ENCODE data around the gene TRPM4.
"Not testable (repeated sequence)": the region's sequence is repeated elsewhere in the genome, so short reads cannot be mapped to it uniquely, and the experiment has no call there.

The TRPM4 gene

DNA sequence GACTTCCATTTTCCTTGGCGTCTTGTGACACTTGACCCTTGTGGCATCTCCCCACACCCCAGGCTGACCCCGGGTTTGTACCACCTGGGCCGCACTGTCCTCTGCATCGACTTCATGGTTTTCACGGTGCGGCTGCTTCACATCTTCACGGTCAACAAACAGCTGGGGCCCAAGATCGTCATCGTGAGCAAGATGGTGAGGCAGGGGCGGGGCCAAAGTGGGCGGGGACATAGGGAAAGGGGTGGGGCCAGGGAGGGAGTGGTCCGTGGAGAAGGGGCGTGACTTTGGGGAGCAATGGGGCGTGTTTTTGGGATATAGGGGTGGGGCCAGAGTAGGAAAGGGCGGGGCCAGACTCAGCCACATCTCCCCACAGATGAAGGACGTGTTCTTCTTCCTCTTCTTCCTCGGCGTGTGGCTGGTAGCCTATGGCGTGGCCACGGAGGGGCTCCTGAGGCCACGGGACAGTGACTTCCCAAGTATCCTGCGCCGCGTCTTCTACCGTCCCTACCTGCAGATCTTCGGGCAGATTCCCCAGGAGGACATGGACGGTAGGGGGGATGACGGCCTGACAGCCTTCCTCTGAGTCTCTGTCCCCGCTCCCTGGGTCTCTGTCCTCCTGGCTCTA is 42.8 kb downstream of the TRPM4 start:
- no peak overlapping the region for H3K27ac Mint-ChIP-seq
- no peak for ATAC-seq (replicated peaks)
- H3K27me3 Mint-ChIP-seq, result no peaks in the 10 kb centered on the region
- H3K9me3 Mint-ChIP-seq, result peaks cover 3% of the 10 kb centered on the region in 2 donors
- no peak for DNase-seq
- peaks cover 5 to 13% of the 10 kb centered on the region in 2 donors for H3K4me1 Mint-ChIP-seq
- peaks cover 2 to 4% of the 10 kb centered on the region in 2 donors for H3K36me3 Mint-ChIP-seq
- H3K4me3 Mint-ChIP-seq, result no peak overlapping the region

DNA sequence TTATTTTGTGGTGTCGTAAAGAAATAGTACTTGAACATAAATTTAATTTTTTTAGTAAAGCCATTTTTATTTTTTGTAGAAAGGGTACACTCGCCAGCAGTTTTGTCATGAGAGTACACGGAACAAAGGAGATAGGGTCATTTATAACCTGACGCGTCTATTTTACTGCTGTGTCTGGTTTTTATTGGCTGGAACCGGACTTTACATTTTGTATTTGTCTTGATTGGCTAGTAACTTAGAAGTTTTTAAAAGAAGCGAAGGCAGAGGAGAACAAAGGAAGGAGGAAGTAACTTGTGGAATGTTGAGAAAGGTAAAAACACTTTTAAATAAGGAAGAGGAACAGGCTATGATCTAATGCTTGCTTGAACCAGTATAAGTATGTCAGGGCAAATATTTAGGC is 43.5 kb downstream of the TRPM4 start:
- Mint-ChIP-seq H3K9me3 (peaks cover 3% of the 10 kb centered on the region in 2 donors), H3K4me3 (no peak overlapping the region), H3K36me3 (peaks cover 2 to 4% of the 10 kb centered on the region in 2 donors)

DNA sequence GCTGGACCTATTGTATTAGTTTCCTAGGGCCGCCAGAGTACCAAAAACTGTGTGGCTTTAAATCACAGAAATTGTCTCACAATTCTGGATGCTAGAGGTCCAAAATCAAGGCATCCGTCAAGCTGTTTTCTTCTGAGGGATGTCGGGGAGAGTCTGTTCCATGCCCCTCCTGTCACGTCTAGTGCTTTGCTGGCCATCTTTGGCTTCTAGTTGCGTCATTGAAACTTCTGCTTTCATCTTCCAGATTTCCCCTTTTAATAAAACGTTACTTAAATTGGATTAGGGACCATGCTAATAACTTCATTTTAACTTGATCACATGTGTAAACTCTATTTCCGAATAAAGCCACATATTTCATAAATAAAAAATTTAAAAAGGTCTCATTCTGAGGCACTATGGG is 47.5 kb downstream of the TRPM4 start:
- peaks cover 2 to 4% of the 10 kb centered on the region in 2 donors for H3K36me3 Mint-ChIP-seq

More for the DNA sequence above, 43.5 kb downstream of the TRPM4 start:
- no peaks in the 10 kb centered on the region for H3K27me3 Mint-ChIP-seq
- no peak for DNase-seq
- peaks cover 5 to 13% of the 10 kb centered on the region in 2 donors for H3K4me1 Mint-ChIP-seq
- no peak for ATAC-seq (replicated peaks)
- H3K27ac Mint-ChIP-seq, result no peak overlapping the region

DNA sequence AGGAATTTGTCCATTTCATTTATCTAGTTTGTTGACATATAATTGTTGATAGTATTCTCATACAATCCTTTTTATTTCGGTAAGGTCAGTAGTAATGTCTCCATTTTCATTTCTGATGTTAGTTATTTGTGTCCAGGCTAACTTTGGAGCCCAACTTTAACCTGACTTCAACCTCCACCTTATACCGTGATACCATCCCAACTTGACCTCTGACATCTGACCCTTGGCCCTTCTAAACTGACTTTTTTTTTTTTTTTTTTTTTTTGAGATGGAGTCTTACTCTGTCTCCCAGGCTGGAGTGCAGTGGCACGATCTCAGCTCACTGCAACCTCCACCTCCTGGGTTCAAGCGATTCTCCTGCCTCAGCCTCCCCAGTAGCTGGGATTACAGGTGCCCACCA is 51.9 kb downstream of the TRPM4 start:
- H3K4me3 Mint-ChIP-seq; ATAC-seq (replicated peaks); H3K36me3 Mint-ChIP-seq; DNase-seq; H3K27me3 Mint-ChIP-seq; H3K9me3 Mint-ChIP-seq: not testable (repeated sequence)
- Mint-ChIP-seq H3K4me1 (peaks cover 25 to 64% of the 10 kb centered on the region in 2 donors), H3K27ac (peak overlapping the region; percentile 89)

More for the DNA sequence above, 47.5 kb downstream of the TRPM4 start:
- Mint-ChIP-seq H3K4me3 (no peak overlapping the region), H3K4me1 (peaks cover 14 to 45% of the 10 kb centered on the region in 2 donors), H3K27ac (peak overlapping the region; percentile 89), H3K27me3 (no peaks in the 10 kb centered on the region), H3K9me3 (peaks cover 3% of the 10 kb centered on the region in 2 donors)
- peak; percentile 64 to 69 for ATAC-seq (replicated peaks)
- no peak for DNase-seq

DNA sequence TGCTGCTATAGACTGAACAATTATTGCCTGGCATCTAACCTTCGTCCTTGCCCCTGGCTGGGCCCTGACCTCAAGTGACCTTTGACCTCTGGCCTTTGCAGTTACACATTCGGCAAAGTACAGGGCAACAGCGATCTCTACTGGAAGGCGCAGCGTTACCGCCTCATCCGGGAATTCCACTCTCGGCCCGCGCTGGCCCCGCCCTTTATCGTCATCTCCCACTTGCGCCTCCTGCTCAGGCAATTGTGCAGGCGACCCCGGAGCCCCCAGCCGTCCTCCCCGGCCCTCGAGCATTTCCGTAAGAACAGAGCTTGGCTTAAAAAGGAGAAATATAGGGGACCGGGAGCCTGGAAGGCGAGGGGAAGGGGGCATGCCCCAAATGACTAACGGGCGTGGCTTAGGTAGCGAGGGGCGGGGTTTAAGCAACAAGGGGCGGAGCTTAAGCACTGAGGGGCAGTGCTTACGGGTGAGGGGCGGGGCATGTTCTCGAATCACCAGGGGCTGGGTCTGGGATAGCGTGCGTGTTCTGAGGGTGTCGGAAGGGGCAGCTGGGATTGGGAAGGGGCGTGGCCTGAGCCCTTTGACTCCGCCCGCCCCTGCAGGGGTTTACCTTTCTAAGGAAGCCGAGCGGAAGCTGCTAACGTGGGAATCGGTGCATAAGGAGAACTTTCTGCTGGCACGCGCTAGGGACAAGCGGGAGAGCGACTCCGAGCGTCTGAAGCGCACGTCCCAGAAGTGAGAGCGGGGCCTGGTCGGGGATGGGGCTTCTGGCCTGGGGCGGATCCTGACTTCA is 52.7 kb downstream of the TRPM4 start:
- Mint-ChIP-seq H3K4me1 (peaks cover 26 to 68% of the 10 kb centered on the region in 2 donors), H3K4me3 (peak overlapping the region; percentile 77 to 81), H3K36me3 (peaks cover 3 to 7% of the 10 kb centered on the region in 2 donors), H3K27ac (peak overlapping the region; percentile 89), H3K27me3 (no peaks in the 10 kb centered on the region), H3K9me3 (peaks cover 0 to 2% of the 10 kb centered on the region in 2 donors)
- ATAC-seq (replicated peaks), result peak; percentile 64 to 76
- peak; percentile 32 for DNase-seq

DNA sequence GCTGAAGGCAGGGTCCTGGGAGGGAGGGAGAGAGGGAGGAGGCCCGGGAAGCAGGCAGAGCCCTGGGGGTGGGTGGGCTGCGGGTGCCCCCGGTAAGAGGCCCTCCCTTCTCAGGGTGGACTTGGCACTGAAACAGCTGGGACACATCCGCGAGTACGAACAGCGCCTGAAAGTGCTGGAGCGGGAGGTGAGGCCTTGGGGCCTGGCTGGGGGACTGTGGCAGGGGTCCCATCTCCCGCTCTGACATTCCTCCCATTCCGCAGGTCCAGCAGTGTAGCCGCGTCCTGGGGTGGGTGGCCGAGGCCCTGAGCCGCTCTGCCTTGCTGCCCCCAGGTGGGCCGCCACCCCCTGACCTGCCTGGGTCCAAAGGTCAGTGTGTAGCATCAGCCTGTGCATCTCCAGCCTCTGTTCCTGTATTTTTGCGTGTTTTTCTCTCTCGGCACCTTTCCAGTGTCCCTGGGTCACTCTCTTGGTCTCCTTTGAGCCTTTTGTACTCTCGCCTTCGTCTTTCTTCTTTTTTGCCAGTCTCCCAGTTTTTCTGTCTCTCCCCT is 53.4 kb downstream of the TRPM4 start:
- no peak for DNase-seq
- Mint-ChIP-seq H3K9me3 (peaks cover 0 to 2% of the 10 kb centered on the region in 2 donors), H3K27ac (peak overlapping the region; percentile 89), H3K36me3 (peaks cover 3 to 7% of the 10 kb centered on the region in 2 donors), H3K4me1 (peaks cover 26 to 68% of the 10 kb centered on the region in 2 donors), H3K27me3 (no peaks in the 10 kb centered on the region), H3K4me3 (peak overlapping the region; percentile 56 to 81)
- no peak for ATAC-seq (replicated peaks)

DNA sequence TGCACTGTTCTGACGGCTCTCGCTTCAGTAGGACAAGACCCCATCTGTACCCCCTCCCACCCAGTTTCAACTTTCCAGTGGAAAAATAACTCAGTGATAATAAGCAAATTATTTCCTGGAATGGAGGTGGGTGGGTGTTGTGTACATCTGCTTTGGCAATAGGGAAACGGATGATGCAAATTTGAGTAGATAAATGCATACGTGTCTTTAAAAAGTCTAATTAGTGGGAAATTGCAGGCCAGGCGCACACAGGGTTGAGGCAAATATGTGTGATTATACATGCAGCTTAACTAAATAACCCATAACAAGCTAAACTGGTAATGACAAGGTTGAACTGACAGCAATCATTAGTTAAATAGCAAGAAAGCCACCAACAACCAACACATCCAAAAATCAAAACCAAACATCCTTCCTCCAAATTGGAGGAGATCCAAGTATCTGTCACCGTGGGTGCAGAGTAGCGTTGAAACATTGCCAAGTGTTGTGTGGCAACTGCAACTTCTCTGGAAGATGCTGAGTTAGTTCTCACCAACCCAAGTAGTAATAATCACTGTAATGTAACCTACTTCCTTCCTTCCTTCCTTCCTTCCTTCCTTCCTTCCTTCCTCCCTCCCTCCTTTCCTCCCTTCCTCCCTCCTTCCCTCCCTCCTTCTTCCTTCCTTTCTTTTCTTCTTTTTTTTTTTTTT is 54.6 kb downstream of the TRPM4 start:
- DNase-seq (no peak), ATAC-seq (replicated peaks) (peak; percentile 24 to 39)
- peak overlapping the region; percentile 47 for H3K27ac Mint-ChIP-seq
- H3K36me3 Mint-ChIP-seq, result peaks cover 3 to 7% of the 10 kb centered on the region in 2 donors
- peaks cover 25 to 65% of the 10 kb centered on the region in 2 donors for H3K4me1 Mint-ChIP-seq
- H3K4me3 Mint-ChIP-seq, result peak overlapping the region; percentile 9 to 72
- no peaks in the 10 kb centered on the region for H3K27me3 Mint-ChIP-seq
- H3K9me3 Mint-ChIP-seq, result peaks cover 0 to 2% of the 10 kb centered on the region in 2 donors

DNA sequence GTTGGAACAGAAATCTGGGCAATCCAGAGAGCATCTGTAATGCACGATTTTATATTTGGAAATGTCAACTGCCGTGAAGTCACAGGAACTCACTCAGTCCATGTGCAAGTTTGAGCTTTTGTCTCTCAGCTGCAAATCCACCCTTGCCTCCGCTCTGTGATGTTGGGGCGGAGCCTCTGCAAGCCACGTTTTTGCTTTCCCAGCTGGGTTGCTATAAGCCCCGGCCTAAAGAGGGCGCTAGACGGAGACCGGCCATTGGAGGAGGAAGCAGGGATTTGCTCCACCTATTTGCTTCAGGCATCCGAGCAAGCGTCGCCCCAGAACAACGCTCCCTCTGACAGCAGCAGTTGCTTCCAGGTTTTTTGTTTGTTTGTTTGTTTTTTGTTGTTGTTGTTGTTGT is 56.2 kb downstream of the TRPM4 start:
- peaks cover 0 to 2% of the 10 kb centered on the region in 2 donors for H3K9me3 Mint-ChIP-seq
- H3K36me3 Mint-ChIP-seq, result peaks cover 3 to 7% of the 10 kb centered on the region in 2 donors
- H3K27ac Mint-ChIP-seq, result no peak overlapping the region
- H3K27me3 Mint-ChIP-seq, result no peaks in the 10 kb centered on the region
- no peak for ATAC-seq (replicated peaks)
- DNase-seq, result no peak
- H3K4me1 Mint-ChIP-seq, result peaks cover 21 to 48% of the 10 kb centered on the region in 2 donors
- no peak overlapping the region for H3K4me3 Mint-ChIP-seq

DNA sequence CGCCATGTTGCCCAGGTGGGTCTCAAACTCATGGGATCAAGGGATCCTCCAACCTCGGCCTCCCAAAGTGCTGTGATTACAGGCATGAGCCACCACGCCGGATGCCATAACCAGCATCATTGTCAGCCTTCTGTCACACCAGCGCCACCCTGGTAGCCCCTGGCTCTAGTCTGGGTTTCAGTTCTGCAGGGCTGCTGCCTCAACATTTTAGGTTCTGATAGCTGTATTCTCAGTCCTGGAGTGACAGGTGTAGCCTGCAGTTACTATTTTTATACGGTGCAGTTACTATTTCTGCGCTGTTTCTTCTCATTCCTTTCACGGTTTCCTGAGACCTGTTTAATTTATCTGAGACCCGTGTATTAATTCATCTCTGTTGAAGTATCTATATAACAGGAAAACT is 57.1 kb downstream of the TRPM4 start:
- H3K4me1 Mint-ChIP-seq, result peaks cover 21 to 39% of the 10 kb centered on the region in 2 donors
- no peak overlapping the region for H3K27ac Mint-ChIP-seq
- H3K4me3 Mint-ChIP-seq, result no peak overlapping the region
- H3K9me3 Mint-ChIP-seq, result peaks cover 0 to 2% of the 10 kb centered on the region in 2 donors
- DNase-seq (no peak), ATAC-seq (replicated peaks) (peak in 1 of 2 donors; percentile 67)
- no peaks in the 10 kb centered on the region for H3K27me3 Mint-ChIP-seq
- peaks cover 3 to 7% of the 10 kb centered on the region in 2 donors for H3K36me3 Mint-ChIP-seq

DNA sequence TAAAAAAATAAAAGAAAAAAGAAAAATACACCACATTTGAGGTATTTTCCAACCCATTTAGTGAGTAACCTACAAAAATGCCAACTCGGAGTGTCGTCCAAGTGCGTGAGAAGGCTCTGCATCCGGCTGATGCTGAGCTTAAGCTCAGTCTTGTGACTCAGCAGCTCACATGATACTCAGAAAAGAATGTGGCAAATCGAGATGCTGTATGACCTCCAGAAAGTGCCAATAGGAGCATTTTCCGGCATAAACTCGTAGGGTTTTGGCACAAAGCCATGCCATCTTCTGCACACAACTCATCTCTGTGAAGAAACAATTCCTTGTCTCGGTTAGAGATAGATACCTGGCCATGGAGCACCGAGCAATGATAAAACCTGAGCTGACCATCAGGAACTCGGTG is 58.5 kb downstream of the TRPM4 start:
- Mint-ChIP-seq H3K4me3 (no peak overlapping the region), H3K9me3 (peaks cover 0 to 2% of the 10 kb centered on the region in 2 donors), H3K27ac (no peak overlapping the region), H3K27me3 (no peaks in the 10 kb centered on the region), H3K36me3 (peaks cover 0 to 3% of the 10 kb centered on the region in 2 donors), H3K4me1 (peaks cover 12 to 27% of the 10 kb centered on the region in 2 donors)
- DNase-seq (no peak), ATAC-seq (replicated peaks) (no peak)

DNA sequence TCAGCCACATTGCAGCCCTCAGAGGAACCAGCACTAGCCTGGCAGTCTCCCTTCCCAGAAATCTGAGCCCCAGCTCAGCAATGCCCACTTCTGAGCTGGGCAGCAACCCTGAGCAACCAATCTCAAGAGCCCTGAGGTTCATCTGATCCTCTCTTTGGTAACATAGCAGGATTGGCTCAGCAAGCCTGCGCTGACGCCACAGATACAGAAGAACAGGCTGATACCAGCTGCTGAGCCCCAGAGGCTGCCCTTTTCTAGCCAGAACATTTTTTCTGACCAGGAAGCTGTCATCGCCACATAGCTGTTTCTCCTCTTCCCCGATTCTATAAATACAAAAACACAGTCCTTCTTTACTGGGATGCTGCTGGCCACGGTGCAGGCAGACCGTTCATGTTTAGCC is 59.8 kb downstream of the TRPM4 start:
- ATAC-seq (replicated peaks), result no peak
- H3K9me3 Mint-ChIP-seq, result no peaks in the 10 kb centered on the region
- H3K27me3 Mint-ChIP-seq, result peaks cover 0 to 2% of the 10 kb centered on the region in 2 donors
- no peak overlapping the region for H3K27ac Mint-ChIP-seq
- DNase-seq, result no peak
- H3K4me3 Mint-ChIP-seq, result no peak overlapping the region
- peaks cover 2 to 14% of the 10 kb centered on the region in 2 donors for H3K4me1 Mint-ChIP-seq
- no peaks in the 10 kb centered on the region for H3K36me3 Mint-ChIP-seq

DNA sequence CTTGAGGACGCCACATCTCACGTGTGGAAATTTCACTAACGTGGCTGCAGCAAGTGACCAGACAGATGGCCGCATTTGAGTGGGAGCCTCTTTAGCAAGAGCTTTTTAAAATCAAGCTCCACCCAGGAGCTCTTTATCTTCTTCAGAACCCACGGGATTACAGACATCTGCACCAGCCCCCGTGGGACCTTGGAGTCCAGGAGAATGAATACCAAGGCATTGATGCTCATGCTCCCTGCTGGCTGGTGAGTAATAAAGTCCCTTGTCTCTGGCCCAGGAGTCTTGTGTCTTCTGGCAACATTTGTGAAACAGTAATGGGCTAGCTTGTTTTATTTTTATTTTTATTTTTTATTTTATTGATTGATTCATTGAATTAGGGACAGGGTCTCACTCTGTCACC is 64.4 kb downstream of the TRPM4 start:
- Mint-ChIP-seq H3K4me1 (peaks cover 4 to 9% of the 10 kb centered on the region in 2 donors), H3K9me3 (no peaks in the 10 kb centered on the region), H3K36me3 (no peaks in the 10 kb centered on the region), H3K27me3 (peaks cover 8 to 10% of the 10 kb centered on the region in 2 donors), H3K27ac (no peak overlapping the region), H3K4me3 (no peak overlapping the region)
- no peak for DNase-seq
- no peak for ATAC-seq (replicated peaks)

DNA sequence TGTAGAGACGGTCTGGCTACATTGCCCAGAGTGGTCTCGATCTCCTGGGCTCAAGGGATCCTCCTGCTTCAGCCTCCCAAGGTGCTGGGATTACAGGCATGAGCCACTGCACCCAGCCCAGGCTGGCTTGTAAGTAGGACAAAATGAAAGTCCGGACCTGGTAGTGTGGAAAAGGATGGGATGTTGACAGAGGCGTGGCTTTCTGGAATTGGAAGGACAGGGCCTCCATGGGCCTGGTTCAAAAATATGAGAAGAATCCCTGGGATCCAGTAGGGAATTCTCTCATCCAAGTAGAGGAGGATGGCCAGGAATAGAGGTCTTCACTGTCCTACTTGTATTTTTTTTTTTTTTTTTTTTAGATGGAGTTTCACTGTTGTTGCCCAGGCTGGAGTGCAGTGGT is 64.9 kb downstream of the TRPM4 start:
- Mint-ChIP-seq H3K36me3 (no peaks in the 10 kb centered on the region), H3K9me3 (no peaks in the 10 kb centered on the region), H3K27ac (peak overlapping the region; percentile 82), H3K4me1 (peaks cover 4 to 9% of the 10 kb centered on the region in 2 donors), H3K4me3 (no peak overlapping the region), H3K27me3 (peaks cover 8 to 10% of the 10 kb centered on the region in 2 donors)
- ATAC-seq (replicated peaks) (no peak), DNase-seq (no peak)

DNA sequence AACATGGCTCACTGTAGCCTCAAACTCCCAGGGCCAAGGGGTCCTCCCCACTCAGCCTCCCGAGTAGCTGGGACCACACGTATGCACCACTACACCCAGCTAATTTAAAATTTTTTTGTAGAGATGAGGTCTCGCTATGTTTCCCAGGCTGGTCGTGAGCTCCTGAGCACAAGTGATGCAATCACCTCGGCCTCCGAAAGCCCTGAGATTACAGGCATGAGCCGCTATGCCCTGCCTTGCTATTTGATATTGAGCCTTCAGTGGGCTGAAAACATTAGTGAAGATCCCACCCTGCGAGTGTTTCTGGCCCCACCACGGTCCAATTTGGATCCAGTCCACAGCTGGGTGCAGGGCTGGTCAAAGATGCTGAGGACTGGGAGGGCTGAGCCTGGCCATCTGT is 65.9 kb downstream of the TRPM4 start:
- Mint-ChIP-seq H3K4me3 (no peak overlapping the region), H3K27me3 (peaks cover 8 to 10% of the 10 kb centered on the region in 2 donors), H3K27ac (no peak overlapping the region), H3K4me1 (peaks cover 4 to 9% of the 10 kb centered on the region in 2 donors), H3K9me3 (no peaks in the 10 kb centered on the region), H3K36me3 (no peaks in the 10 kb centered on the region)
- ATAC-seq (replicated peaks), result no peak
- DNase-seq, result no peak
